NCI-H2029 (cell line): Measurements from ENCODE around the gene UBE2V1.
A peak's percentile ranks its signal among the peaks of the same experiment; 100 is the strongest.
"Not testable (repeated sequence)": the region's sequence is repeated elsewhere in the genome, so short reads cannot be mapped to it uniquely, and the experiment has no call there.

Source experiments
- DNase-seq: peaks from one replicate; lab custom pipeline; 2025; lab: John Stamatoyannopoulos, UW

Gene UBE2V1

DNA sequence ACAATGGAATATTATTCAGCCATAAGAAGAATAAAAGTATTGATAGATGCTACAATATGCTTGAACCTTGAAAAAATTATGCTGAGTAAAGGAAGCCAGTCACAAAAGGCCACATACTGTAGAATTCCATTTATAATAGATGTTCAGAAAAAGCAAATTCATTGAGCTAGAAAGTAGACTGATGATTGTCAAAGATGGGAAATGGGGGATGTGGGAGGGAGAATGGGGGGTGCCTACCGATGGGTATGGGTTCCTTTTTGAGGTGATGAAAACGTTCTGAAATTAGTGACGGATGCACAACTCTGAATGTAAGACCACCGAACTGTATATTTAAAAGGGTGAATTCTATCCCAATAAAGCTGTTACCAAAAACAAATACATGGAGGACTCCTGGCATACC lies 18.4 kb downstream of the UBE2V1 start:
- no peak for DNase-seq

DNA sequence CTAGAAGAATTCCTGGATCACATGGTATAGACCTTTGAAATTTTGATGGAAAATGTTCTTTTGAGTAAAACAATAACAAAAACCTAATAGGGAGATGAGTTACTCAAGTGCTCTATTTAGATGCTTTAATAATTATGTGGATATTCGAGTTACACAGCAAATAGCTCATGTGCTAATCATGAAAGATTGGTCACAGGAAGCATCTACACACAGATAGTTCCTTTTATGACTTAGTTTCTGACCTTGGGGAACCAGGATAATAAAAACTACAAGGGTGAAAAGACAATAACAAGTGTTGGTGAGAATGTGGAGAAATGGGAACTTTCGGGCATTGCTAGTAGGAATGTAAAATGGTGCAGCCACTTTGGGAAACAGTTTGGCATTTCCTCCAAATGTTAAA lies 19.7 kb downstream of the UBE2V1 start:
- no peak for DNase-seq

DNA sequence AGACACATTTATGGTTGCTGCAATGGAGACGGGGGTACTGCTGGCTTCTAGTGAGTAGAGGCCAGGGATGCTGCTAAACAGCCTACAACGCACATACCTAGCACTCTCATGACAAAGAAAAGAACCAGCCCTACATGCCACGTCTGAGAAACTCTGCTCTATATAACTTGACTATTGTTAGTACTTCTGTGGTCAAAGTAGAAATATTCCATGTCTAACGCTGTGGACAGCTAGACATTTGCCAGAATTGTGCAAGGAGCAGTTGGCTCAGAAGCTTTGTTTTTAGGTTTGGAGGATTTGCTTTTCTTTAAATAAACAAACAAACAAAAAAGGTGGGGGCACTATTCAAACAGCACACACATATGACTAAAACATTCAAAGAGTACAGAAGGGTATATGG lies 20.5 kb downstream of the UBE2V1 start:
- no peak for DNase-seq

DNA sequence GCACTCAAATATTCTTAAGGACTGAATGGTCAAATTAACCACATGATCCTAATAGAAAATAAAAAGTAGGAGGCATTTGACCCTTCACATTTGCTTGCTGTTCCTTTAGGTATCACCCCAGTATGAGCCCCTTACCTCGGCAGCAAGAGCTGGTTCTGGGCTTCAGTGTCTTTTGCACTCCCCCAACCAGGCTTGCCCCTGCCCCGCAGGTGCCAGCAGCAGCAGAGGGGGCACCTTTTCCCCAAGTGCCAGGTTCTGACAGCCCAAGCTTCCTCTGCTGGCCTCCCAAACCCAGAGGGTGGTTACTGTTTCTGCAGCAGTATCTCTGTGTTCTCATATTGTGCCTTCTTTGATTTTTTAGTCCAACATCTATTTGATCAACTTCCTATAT lies 23.2 kb downstream of the UBE2V1 start:
- DNase-seq, result no peak

DNA sequence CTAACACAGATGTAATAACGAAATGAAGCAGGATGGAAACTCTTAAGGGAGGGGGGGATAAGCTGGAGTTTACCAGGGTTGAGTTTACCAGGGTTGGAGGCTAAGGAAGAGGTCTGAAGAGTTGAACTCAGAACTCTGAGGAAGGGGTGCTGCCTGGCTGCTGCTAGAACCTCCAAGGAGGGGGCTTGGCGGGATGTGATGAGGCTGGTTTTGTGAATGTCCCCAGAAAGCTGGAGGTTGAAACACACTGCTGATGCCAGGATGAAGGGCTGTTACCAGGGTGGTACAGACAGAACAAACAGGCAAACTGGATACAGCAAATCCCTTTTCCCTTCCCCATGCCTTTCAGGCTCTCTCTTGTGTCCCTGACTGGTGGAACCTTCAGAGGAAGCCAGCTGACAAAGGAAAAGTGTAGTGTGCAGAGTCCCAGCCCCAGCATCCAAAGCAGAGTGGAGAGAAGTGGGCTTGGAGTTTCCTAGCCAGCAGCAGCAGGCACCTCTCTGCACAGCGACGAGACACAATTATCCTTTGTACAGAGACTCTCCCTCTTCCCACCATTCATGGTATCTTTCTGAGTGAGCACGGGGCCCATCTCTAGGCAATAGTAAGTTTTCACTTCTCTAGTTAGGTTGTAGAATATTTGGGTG lies 23.7 kb downstream of the UBE2V1 start:
- DNase-seq, result no peak

DNA sequence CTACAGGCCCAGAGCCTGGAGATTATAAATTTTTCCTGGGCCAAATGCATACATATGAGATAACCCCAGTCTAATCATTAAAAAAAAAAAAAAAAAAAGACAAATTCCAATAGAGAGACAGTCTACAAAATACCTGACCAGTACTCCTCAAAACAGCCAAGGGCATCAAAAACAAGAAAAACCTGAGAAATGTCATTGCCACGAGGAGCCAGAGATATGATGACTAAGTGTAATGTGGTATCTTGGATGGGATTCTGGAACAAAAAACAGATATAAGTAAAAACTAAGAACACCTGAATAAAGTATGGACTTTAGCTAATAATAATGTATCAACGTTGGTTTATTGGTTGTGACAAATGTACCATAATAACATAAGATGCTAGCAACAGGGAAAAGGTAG lies 24.9 kb downstream of the UBE2V1 start:
- DNase-seq, result no peak

DNA sequence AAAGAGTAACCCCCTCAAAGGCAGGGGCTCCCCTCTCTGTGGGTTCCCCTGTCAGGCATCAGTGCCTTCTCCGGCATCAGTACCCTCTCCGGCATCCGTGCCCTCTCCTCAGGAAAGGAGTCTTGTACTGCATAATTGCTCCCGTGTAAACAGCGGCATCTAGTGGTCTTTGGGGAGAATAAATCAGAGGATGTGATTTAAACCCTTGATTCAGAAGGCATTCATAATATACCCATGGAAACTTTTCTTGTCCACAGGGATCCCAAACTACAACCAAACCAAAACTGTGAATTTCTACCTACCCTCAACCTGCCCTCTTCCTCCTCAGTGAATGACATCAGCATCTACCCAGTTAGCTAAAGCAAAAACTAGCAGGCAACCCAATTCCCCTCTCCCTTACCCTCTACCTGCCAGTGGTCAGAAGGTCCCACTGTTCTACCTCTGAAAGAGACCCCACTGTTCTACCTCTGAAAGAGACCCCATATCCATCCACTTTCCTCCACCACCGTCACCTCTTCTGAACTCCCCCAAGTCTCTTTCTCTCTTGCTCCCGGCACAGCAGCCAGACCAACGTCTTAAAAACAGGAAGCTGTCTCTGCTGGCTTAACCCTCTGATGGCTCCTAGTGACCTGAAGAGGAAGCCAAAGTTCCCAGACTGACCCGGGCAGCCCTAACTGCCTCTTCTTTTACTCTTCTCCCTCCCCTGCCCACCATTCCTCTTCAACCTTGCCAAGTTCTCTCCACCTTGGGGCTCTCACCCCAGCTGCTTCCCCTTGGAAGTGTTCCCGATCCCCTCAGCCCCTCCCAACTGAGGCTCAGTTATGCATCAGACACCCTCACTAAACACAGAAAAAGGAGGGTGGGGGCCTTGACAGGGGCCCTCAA lies 27.2 kb downstream of the UBE2V1 start:
- DNase-seq, result peak; percentile 51

DNA sequence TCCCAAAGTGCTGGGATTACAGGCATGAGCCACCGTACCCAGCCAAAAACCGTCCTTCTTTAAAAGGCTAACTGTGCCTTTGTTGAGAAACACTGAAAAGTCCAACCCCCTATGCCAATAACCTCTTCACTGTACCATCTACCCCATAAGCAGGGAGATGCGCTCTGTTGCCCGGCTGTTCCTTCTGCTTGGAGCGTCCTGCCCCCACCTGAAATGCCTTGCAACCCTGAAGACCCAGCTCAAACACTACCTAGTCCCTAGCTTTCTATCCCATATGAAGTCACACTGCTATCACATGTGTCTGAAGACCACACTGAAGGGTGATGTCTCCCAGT lies 27.8 kb downstream of the UBE2V1 start:
- no peak for DNase-seq

DNA sequence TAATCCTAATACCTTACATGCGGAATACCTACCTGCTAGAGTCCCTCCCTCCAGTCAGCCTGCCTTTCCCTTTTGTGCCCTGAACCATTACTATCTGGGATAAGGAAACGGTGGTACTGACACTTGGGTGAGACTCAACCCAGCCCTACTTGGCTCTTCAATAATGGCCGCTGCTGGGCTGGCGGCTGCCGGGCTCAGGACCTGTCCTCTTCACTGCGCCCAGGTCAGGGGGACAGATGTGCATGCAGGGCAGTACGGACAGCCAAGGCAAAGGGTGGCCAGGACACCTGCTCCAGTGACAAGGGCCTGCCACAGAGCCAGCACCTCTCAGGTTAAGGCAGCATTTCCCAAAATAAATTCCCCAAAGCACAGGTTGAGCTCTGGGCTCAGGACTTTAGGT lies 29.9 kb downstream of the UBE2V1 start:
- no peak for DNase-seq

DNA sequence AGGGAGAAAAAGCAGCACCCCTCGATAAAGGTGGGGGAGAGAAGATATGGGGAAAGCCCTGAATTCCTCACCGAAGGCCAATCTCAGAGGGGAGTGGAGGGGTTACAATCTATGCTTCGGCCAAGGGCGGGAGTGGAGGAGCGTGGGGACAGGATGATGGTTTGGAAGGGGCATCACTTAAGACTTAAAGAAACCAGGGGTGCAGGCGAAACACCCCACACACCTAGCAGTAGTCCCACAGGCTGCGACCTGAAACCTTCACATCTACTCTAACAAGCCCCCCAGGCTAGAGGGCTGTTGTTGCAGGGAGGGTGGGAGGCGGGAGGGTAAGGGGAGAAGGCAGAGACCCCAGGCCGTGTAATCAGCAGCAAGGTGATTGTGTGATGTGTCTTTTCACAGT lies 30.9 kb downstream of the UBE2V1 start:
- not testable (repeated sequence) for DNase-seq

DNA sequence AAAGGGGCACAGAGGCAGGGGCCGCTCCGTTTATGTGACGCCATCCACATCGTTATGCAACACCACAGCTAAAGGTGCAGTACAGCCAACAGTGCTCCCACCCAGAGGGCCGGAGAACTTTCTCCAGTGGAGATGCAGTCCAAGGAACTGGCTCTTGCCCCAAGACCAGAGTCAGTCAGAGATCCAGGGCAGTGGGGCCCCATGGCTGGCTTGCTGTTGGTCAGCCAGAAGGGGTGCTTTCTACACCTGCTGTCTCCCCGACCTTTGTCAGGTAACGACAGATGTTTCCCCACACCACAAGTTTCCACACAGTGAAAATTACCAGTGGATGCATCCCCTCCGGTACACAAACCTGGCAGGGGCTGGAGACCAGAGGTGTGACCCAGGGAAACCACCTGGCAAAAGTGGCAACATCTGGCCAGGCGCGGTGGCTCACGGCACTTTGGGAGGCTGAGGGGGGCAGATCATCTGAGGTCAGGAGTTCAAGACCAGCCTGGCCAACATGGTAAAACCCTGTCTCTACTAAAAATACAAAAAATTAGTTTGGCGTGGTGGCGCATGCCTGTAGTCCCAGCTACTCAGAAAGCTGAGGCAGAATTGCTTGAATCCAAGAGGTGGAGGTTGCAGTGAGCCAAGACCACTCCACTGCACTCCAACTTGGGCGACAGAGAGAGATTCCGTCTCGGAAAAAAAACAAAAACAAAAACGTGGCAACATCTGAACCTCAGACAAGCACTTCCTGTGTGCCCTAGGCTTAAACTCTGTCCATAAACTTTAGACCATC lies 34.9 kb downstream of the UBE2V1 start:
- no peak for DNase-seq

DNA sequence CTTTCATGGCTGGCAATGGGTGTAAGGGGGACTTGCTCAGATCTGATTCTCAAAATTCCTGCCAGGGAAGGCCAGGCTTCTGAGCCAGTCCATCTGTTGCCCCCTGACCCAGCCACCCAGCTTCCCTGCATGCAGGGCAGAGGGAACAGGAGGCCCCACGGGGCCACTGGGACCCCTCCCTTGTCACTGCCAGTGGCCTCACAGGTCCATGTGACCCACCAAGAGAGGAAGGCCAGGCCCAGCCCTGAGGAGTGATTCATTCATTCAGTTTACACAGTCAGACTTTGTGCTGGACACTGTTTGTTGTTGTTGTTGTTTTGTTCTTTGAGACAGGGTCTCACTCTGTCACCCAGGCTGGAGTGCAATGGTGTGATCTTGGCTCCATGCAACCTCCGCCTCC lies 39.5 kb downstream of the UBE2V1 start:
- DNase-seq, result no peak

DNA sequence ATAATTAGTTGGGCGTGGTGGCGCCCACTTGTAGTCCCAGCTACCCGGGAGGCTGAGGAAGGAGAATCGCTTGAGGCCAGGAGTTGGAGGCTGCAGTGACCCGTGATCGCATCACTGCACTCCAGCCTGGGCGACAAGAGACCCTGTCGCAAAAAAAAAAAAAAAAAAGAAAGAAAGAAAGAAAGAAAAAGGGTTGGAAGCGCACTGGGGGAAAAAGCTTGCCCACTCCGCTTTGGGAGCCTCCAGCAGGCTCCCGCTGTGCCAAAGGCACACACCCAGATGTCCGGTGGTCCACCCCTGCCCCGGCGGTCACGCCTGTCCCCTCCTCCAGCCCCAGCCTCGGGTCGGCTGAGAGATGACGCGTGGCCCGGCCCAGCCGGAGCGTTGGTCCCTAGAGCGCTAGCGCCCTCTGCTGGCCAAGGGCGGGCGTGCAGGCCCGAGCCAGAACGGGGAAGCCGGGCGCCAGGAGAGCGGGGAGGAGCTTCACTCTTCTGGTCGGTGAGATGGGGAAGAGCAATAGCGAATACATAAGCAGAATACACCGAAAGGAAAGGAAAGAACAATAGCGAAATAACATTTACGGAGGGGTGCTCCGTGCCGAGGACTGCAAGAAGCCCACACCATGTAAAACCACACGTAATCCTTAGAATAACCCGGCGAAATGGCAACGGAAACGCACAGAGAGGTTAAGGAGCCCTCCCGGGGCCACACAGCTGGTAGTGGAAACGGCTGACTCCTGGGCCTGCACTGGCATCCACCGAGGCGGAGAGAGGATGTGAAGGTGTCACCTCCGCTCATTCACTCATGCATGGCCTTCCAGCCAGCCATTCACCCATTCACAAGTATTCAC lies 41.7 kb downstream of the UBE2V1 start:
- DNase-seq, result peak; percentile 66

DNA sequence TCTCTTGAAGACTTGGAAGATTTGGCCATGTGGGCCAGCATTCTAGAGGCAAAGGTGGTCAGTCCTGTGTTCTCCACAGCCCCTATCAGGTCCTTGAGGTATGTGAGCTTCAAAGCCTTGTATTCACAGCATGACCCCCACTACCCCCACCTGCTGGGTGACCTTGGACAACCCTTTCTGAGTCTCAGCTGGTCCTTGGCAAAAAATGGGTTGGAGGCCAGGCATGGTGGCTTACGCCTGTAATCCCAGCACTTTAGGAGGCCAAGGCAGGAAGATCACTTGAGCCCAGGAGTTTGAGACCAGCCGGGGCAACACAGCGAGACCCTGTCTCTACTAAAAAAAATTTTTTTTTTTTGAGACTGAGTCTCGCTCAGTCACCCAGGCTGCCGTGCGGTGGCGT lies 42.6 kb downstream of the UBE2V1 start:
- DNase-seq, result no peak

DNA sequence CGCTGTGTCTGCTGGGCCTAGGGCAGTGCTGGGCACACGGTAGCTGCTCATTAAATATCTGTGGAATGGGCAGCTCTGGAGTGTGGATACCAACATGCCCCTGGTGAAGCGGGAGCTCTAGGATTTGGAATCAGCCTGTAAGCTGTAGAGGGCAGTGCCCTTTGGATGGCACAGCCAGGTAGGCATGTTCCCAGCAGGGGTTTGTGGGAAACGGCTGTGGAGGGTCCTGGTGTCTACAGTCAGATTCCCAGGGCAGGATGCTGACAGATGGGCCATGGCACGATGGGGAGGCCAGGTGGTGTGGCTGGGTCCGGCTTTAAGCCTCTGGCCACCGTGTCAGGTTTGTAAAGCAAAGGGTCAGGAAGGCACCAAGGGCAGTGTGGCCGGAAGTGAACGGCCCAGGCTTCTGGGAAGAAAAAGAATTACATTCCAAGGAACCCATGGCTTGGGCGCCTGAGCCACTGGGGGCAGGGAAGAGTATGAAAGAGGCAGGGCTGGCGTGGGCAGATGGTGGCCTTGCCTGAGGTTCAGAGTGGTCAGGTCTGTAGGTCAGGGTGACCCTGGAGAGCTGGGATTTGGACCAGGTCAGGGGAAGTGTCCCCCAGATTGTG lies 44.8 kb downstream of the UBE2V1 start:
- no peak for DNase-seq

DNA sequence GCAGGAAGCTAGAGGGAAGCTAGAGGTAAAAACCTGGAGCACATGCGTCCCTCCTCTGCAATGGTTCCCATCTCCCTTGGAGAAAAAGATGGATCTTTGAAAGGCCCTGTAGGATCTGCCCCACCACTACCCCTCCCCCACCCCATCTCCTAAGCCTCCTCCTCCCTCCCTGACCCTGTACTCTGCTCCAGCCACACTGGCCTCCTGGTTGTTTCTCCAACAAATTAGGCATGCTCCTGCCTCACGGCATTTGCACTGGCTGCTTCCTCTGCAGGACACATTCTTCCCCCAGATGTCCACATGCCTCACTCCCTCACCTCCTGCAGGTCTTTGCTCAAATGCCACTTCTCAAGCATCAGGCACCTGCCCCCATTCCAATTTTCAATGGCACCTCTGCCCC lies 45.5 kb downstream of the UBE2V1 start:
- DNase-seq, result no peak

DNA sequence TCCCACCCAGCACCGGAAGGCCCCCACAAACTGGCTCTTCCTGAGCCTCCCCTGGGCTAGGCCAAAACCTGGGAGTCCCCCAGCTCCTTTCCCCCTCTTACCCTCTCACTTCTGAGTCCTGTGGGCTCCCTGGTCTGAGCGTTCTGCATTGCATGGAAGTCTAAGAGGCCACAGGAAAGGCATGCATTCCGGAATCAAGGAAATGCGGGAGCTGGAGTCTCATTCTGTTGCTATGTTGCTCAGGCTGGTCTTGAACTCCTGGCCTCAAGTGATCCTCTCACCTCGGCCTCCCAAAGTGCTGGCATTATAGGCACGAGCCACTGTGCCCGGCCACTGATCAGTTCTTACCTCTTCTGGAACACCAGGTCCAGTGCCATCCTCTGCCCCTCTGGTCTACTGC lies 45.9 kb downstream of the UBE2V1 start:
- DNase-seq, result no peak

DNA sequence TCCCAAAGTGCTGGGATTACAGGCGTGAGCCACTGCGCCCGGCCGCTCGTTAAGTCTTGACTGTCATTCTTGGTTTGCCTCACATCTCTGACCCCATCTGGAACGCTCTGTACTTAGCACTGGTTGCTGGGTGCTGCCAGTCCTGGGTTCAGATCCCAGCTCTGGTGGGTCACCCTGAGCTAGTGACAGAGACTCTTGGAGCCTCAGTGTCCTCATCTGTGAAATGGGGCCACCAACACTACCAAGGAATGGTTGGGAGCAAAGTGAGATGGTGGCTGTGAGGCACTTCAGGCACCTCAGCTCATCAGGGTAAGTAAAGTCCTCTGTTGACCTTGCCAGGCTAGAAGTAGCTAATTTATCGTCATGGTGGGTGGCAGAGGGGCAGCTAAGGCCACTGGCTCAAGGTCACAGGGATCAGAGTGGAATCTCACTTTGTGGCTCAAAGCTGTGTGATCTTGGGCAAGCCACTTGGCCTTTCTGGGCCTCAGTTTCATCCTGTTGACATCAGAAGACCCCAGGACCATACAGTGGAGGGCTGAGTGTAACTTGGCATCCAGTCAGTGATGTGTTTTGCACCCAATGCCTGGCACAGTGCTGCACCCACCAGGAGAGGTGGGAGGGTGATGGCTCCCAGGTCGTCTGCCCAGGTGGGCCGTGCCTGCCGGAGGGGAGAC lies 46.7 kb downstream of the UBE2V1 start:
- no peak for DNase-seq

DNA sequence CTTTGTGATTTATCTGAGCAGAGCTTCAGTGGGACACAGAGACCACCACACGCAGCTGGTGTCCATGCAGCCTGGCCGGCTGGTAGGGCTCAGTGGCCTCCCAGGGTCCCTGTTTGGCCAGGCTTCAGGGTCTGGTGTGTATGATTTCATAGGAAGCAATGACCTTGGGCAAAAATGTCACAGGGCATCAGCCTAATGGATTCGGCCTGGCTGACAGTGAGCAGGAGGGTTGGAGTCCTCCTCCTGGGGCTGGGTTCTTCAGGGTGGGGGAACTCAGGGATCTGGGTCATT lies 47.7 kb downstream of the UBE2V1 start:
- DNase-seq, result no peak

DNA sequence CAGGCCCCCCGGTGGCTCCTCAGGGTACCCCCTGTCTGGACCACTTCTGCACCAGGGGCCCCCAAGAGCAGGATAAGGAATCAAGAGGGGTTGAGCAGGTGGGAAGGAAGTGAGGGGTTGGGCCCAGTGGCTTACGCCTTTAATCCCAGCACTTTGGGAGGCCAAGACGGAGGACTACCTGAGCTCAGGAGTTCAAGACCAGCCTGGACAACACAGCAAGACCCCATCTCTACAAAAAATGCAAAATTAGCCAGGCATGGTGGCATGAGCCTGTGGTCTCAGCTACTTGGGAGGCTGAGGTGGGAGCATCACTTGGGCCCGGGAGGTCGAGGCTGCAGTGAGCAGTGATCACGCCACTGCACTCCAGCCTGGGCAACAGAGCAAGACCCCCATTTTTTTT lies 49.2 kb downstream of the UBE2V1 start:
- DNase-seq, result not testable (repeated sequence)
